Heart left ventricle (tissue), 16 donors: Measurements from ENCODE around the gene ETV3. TPM values are rescaled to one million over a fixed set of nuclear protein-coding genes. Genes with fewer than 3 reads are reported as not detected.
A peak's percentile ranks its signal among the peaks of the same experiment; 100 is the strongest.

ENCODE experiments used
- ATAC-seq, 4 donors: fragments of 200-7000 bp; cut with Tn5 transposase; one replicate each; pipeline ENCODE4 v1.9.1; 2020 to 2022; ENCODE audit warnings: moderate library complexity in 4 of 4, mild to moderate bottlenecking in 3 of 4, moderate number of reproducible peaks in 1 of 4
- DNase-seq, 5 donors: peaks; one replicate each; pipeline ENCODE4 v3.0.0-alpha.2; 2020
- H3K27ac ChIP-seq, 12 donors: fragments of 200-600 bp; sonication (generic) in 4 of 12; one replicate each; pipeline versions ENCODE4 v1.5.0 to v1.8.0; 2016 to 2022; ENCODE audit warnings: mild to moderate bottlenecking in 2 of 12
- H3K27me3 ChIP-seq, 9 donors: fragments of 200-600 bp; sonication (generic) in 2 of 9; one replicate each; pipeline versions ENCODE4 v1.5.1 to v1.8.0; 2016 to 2022; ENCODE audit warnings: mild to moderate bottlenecking in 3 of 9
- H3K36me3 ChIP-seq, 9 donors: fragments of 200-600 bp; sonication (generic) in 2 of 9; one replicate each; pipeline versions ENCODE4 v1.5.0 to v1.8.0; 2018 to 2022; ENCODE audit warnings: mild to moderate bottlenecking in 2 of 9
- H3K4me1 ChIP-seq, 12 donors: fragments of 200-600 bp; sonication (generic) in 4 of 12; one replicate each; pipeline versions ENCODE4 v1.5.0 to v1.8.0; 2016 to 2022; ENCODE audit warnings: mild to moderate bottlenecking in 3 of 12
- H3K4me3 ChIP-seq, 12 donors: fragments of 200-600 bp; sonication (generic) in 4 of 12; one replicate each; pipeline versions ENCODE4 v1.5.0 to v1.8.0; 2017 to 2022; ENCODE audit warnings: mild to moderate bottlenecking in 9 of 12, moderate library complexity in 4 of 12
- H3K9me3 ChIP-seq, 12 donors: fragments of 200-600 bp; sonication (generic) in 4 of 12; one replicate each; pipeline versions ENCODE4 v1.5.0 to v1.8.0; 2016 to 2022; ENCODE audit warnings: mild to moderate bottlenecking in 1 of 12
- POLR2A ChIP-seq, 2 donors: fragments of 450-650 bp; IDR thresholded peaks; one replicate each; pipeline ENCODE4 v1.6.1; 2017; ENCODE audit warnings: antibody characterized with exemption in 2 of 2, mild to moderate bottlenecking in 2 of 2, moderate library complexity in 2 of 2
- WGBS, 4 donors: extraction: QIAGEN DNeasy Blood & Tissue Kit in 2 of 4; methylation state at CpG; one replicate each; pipeline versions ENCODE4 v1.1.5 to v1.1.7; 2013 to 2018; 5-methylcytosine and 5-hydroxymethylcytosine counted together
- intact Hi-C, 10 donors: fragments of 100-400 bp; cut with DNase I; formaldehyde crosslinking; loops; one replicate each; pipeline versions ENCODE4 v1.11.1 to v1.14.2; 2022
- polyA plus RNA-seq, 2 donors: library from polyadenylated mRNA; stranded (reverse); fragments of 200-250 nt; gene quantifications; one replicate each; pipeline ENCODE4 v1.2.3, GENCODE V29; 2013
- total RNA-seq, 9 donors: library from RNA; depleted of rRNA in 2 of 9; stranded (reverse); fragments of >200 nt in 2 of 9; fragmentation: NEBNext Ultra II Directional in 3 of 9; extraction: Animal tissue kit (Norgen Biotek cat#: 25700) in 3 of 9; gene quantifications; one replicate each; pipeline versions ENCODE4 v1.1.0 to v1.2.4, GENCODE V29; 2016 to 2023
- TF ChIP-seq, protein P1 (sequence below), 12 donors: fragments of 200-600 bp; sonication (generic) in 4 of 12; IDR thresholded peaks; one replicate each; pipeline versions ENCODE4 v1.5.0 to v1.8.0; 2018 to 2022; ENCODE audit warnings: antibody characterized with exemption in 12 of 12, mild to moderate bottlenecking in 5 of 12
- donor health status: ischemic (EF 13 %, LVEDD 7.1; RV severe dilation, severe dysfunction).
- donor health status: healthy with polysubstance abuse.
- donor health status: DM: no; HTN: yes; CAD: no.
- donor health status: DM: no; HTN: no; CAD: no.
- donor health status: ischemic (EF 25% LVEDD 6.9; RV normal size, moderate dysfunction).
- donor health status: ischemic (EF 25% LVEDD 5.7; RV mildly dilated, moderate dysfunction).
- donor health status: healthy.
- donor health status: DM: yes; HTN: yes; CAD: no.
- donor health status: ischemic (EF 35%, LVEDD 5.7; RV mildly dilated, moderate dysfunction).
- donor health status: nonischemic (EF 11% LVEDD 7.7; RV severe dilation, severe dysfunction).
- donor health status: DM: yes; HTN: yes; CAD: no.
- donor health status: PGD.
- donor health status: ischemic (EF 29% LVEDD 5.4; RV normal size, mild dysfunction).
- donor health status: nonischemic (EF 23%, LVEDD 6.1; RV moderate dilation, normal function).

Gene ETV3
- total and polyA plus RNA-seq, 11 donors, result 4.5 to 24.3 (median 15.9) TPM

DNA sequence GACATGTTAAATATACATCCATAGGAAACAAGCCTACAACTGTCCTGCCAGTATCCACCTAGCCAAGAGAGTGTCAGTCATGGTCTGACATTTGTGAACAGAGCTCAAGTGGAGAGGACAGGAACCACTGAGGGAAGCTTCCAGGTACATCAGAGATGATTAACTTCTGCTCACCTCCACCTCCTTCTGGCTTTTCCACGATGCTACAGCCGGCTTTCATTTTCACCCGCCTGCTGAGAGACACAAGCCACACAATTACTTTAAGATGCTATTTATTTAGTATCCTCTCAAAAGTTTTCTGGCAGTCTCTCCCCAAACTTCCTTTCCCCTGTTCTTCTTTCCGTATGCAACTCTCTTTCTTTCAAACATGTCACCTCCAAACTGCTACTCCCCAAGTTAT is 2.1 kb downstream of the ETV3 start:
- TF ChIP-seq, protein P1, sequence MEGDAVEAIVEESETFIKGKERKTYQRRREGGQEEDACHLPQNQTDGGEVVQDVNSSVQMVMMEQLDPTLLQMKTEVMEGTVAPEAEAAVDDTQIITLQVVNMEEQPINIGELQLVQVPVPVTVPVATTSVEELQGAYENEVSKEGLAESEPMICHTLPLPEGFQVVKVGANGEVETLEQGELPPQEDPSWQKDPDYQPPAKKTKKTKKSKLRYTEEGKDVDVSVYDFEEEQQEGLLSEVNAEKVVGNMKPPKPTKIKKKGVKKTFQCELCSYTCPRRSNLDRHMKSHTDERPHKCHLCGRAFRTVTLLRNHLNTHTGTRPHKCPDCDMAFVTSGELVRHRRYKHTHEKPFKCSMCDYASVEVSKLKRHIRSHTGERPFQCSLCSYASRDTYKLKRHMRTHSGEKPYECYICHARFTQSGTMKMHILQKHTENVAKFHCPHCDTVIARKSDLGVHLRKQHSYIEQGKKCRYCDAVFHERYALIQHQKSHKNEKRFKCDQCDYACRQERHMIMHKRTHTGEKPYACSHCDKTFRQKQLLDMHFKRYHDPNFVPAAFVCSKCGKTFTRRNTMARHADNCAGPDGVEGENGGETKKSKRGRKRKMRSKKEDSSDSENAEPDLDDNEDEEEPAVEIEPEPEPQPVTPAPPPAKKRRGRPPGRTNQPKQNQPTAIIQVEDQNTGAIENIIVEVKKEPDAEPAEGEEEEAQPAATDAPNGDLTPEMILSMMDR (IDR thresholded peaks at IDR 0.05), result no peak
- no peak for TF ChIP-seq POLR2A (IDR thresholded peaks at IDR 0.05)
- WGBS, 4 donors, result 47 to 61% (median 54%) methylated on average over 4 of the region's 4 CpGs
- no peak overlapping the region for H3K27ac ChIP-seq
- H3K4me3 ChIP-seq, result peak overlapping the region in 2 of 12 donors; percentile 71 to 81
- DNase-seq (no peak), ATAC-seq (no peak)
- H3K4me1 ChIP-seq, result peaks cover 0 to 47% (median 22%) of the 10 kb centered on the region in 12 donors
- peaks cover 0 to 51% (median 50%) of the 10 kb centered on the region in 9 donors for H3K36me3 ChIP-seq
- no peaks in the 10 kb centered on the region for H3K9me3 ChIP-seq
- intact Hi-C loops, result loop anchor here in 5 of 10 donors (1.0 to 5.0 kb wide), 3 partner anchors 19 to 44 kb away; no protein-coding TSS in a partner anchor
- no peaks in the 10 kb centered on the region for H3K27me3 ChIP-seq

- intact Hi-C loops, result loop anchor here in 5 of 10 donors (1.0 to 5.0 kb wide), 3 partner anchors 20 to 43 kb away; no protein-coding TSS in a partner anchor
- no peak overlapping the region for H3K27ac ChIP-seq
- H3K9me3 ChIP-seq, result no peaks in the 10 kb centered on the region
- no peak overlapping the region for H3K4me3 ChIP-seq
- 25 to 40% (median 29%) methylated on average over 1 of the region's 1 CpG for WGBS, 4 donors
- DNase-seq (no peak), ATAC-seq (no peak)
- H3K36me3 ChIP-seq, result peaks cover 0 to 56% (median 55%) of the 10 kb centered on the region in 9 donors
- H3K4me1 ChIP-seq, result peaks cover 0 to 47% (median 22%) of the 10 kb centered on the region in 12 donors
- TF ChIP-seq, protein P1 (IDR thresholded peaks at IDR 0.05), result no peak
- TF ChIP-seq POLR2A (IDR thresholded peaks at IDR 0.05), result no peak
- H3K27me3 ChIP-seq, result no peaks in the 10 kb centered on the region
These were observed 2.5 kb downstream of the ETV3 start for GRCh38 chr1:157135646-157136045.

- intact Hi-C loops, result loop anchor here in 3 of 10 donors (5.0 kb wide), 1 partner anchor 43 kb away; no protein-coding TSS in a partner anchor
- 87 to 93% (median 90%) methylated on average over 2 of the region's 2 CpGs for WGBS, 4 donors
- peaks cover 0 to 62% (median 60%) of the 10 kb centered on the region in 9 donors for H3K36me3 ChIP-seq
These were observed 3.1 kb downstream of the ETV3 start for GRCh38 chr1:157135070-157135469.

GRCh38 chr1:157134442-157134841 is 3.8 kb downstream of the ETV3 start:
- no peak for ATAC-seq
- Histone ChIP-seq H3K36me3 (peaks cover 0 to 68% (median 67%) of the 10 kb centered on the region in 9 donors), H3K4me3 (no peak overlapping the region), H3K27me3 (no peaks in the 10 kb centered on the region), H3K9me3 (no peaks in the 10 kb centered on the region), H3K27ac (peak overlapping the region in 1 of 12 donors; percentile 0), H3K4me1 (peaks cover 0 to 47% (median 22%) of the 10 kb centered on the region in 12 donors)
- 93 to 95% (median 95%) methylated on average over 4 of the region's 4 CpGs for WGBS, 4 donors
- TF ChIP-seq POLR2A (IDR thresholded peaks at IDR 0.05), result no peak
- TF ChIP-seq, protein P1 (IDR thresholded peaks at IDR 0.05), result no peak
- intact Hi-C loops, result no loop called here
- DNase-seq, result no peak

More at GRCh38 chr1:157135070-157135469, 3.1 kb downstream of the ETV3 start:
- H3K27ac ChIP-seq, result no peak overlapping the region
- H3K4me3 ChIP-seq, result no peak overlapping the region
- TF ChIP-seq POLR2A (IDR thresholded peaks at IDR 0.05), result no peak
- TF ChIP-seq, protein P1 (IDR thresholded peaks at IDR 0.05), result no peak
- no peaks in the 10 kb centered on the region for H3K9me3 ChIP-seq
- H3K27me3 ChIP-seq, result no peaks in the 10 kb centered on the region
- DNase-seq, result no peak
- H3K4me1 ChIP-seq, result peaks cover 0 to 47% (median 22%) of the 10 kb centered on the region in 12 donors
- no peak for ATAC-seq
